Transverse colon (tissue), 4 donors: ENCODE data around the gene BBIP1. TPM values are rescaled to one million over a fixed set of nuclear protein-coding genes. Genes with fewer than 3 reads are reported as not detected.

ENCODE experiments used
- DNase-seq: peaks from one replicate; pipeline ENCODE4 v3.0.0-alpha.2; 2019
- H3K27ac ChIP-seq, 4 donors: fragments of 200-600 bp; sonication (generic); 2 replicates each; pipeline ENCODE4 v1.5.1; 2016 to 2018; ENCODE audit warnings: inconsistent platforms in 4 of 4
- H3K27me3 ChIP-seq: fragments of 200-600 bp; sonication (generic); 2 replicates; pipeline ENCODE4 v1.5.1; 2017; ENCODE audit warnings: inconsistent platforms
- H3K36me3 ChIP-seq, 4 donors: fragments of 200-600 bp; sonication (generic); 2 replicates each; pipeline ENCODE4 v1.5.1; 2017 to 2019; ENCODE audit warnings: inconsistent platforms in 4 of 4
- H3K4me1 ChIP-seq, 4 donors: fragments of 200-600 bp; sonication (generic); 2 replicates each; pipeline ENCODE4 v1.5.1; 2017 to 2020; ENCODE audit warnings: inconsistent platforms in 4 of 4
- H3K4me3 ChIP-seq, 4 donors: fragments of 200-600 bp; sonication (generic); 1 replicate in 1 of 4; 2 replicates in 3 of 4; pipeline versions ENCODE4 v1.5.1 to v1.6.1; 2017 to 2019; ENCODE audit warnings: inconsistent platforms in 4 of 4
- H3K9me3 ChIP-seq, 2 donors: fragments of 200-600 bp; sonication (generic); 2 replicates each; pipeline ENCODE4 v1.5.1; 2017 to 2019; ENCODE audit warnings: inconsistent platforms in 2 of 2
- EP300 ChIP-seq: sonication (generic); formaldehyde crosslinking; IDR thresholded peaks from one replicate; pipeline ENCODE4 v1.6.1; 2017; ENCODE audit warnings: antibody characterized with exemption, low read depth
- POLR2A ChIP-seq: fragments of 450-650 bp; IDR thresholded peaks from one replicate; pipeline ENCODE4 v1.6.1; 2016; ENCODE audit warnings: antibody characterized with exemption, mild to moderate bottlenecking, moderate library complexity
- POLR2AphosphoS5 ChIP-seq, 3 donors: sonication (generic); formaldehyde crosslinking; IDR thresholded peaks; one replicate each; pipeline ENCODE4 v1.6.1; 2016; ENCODE audit warnings: antibody characterized with exemption in 3 of 3
- WGBS, 2 donors: methylation state at CpG; one replicate each; pipeline ENCODE4 v1.1.5; 2018; ENCODE audit warnings: low coverage in 1 of 2; 5-methylcytosine and 5-hydroxymethylcytosine counted together
- in situ Hi-C, 4 donors: fragments of 200-750 bp; cut with MboI; loops; one replicate each; pipeline versions ENCODE4 v1.15.0 to v1.15.1; 2017; ENCODE audit warnings: low sequenced_read_pairs in 3 of 4, low pct_ligation_motif_present in 1 of 4, low pct_unique_long_range_greater_than_20kb in 1 of 4
- intact Hi-C: fragments of 100-400 bp; cut with DNase I; formaldehyde crosslinking; loops from one replicate; pipeline ENCODE4 v1.15.1; 2023; ENCODE audit warnings: low total_unique reads
- total RNA-seq, 4 donors: library from RNA; depleted of rRNA; stranded (reverse); fragments of >200 nt; gene quantifications; one replicate each; pipeline ENCODE4 v1.1.0, GENCODE V29; 2016
- TF ChIP-seq, protein P1 (sequence below), 5 experiments: fragments of 200-600 bp in 3 of 5; fragments of 450-650 bp in 2 of 5; sonication (generic) in 3 of 5; IDR thresholded peaks; 1 replicate in 2 of 5; 2 replicates in 3 of 5; pipeline ENCODE4 v1.5.1; 2016 to 2017; ENCODE audit warnings: antibody characterized with exemption in 5 of 5, inconsistent platforms in 3 of 5, mild to moderate bottlenecking in 2 of 5, moderate library complexity in 1 of 5

The BBIP1 gene
- total RNA-seq, 4 donors from 2014 or later, result 9.6 to 44.9 (median 18.1) TPM

DNA sequence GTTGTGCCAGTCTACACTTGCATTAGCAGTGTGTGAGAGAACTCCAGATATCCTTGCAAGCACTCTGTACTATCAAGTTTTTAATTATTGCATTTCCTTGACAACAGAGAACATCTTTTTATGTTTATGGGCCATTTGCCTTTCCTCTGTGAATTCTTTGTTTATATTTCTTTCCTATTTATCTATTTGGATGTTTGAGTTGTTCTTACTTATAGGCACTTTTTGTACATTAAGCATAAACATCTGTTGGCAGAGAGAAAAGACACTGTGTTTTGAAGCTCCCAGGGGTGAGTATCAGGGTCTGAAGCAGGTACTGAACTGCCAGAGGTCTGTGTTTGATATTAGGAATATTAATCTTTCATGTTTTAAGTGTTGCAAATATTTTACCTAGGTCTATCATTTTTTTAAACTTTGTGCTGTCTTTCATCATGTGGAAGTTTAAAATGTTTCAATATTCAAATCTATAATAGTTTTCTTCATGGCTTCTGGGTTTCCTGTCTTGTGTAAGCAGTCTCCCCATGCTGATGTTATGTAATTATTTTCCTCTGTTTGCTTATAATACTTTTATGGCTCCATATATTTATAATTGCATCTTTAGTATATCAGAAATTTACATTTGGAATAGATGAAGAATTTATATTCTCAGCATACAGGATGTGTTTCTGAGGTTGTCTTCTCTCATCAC, 64.9 kb downstream of the BBIP1 start:
- H3K9me3 ChIP-seq, result no peaks in the 10 kb centered on the region
- H3K4me1 ChIP-seq, result peaks cover 20 to 46% (median 23%) of the 10 kb centered on the region in 4 donors
- H3K36me3 ChIP-seq, result no peaks in the 10 kb centered on the region
- TF ChIP-seq POLR2AphosphoS5 (IDR thresholded peaks at IDR 0.05), result no peak
- no peak for TF ChIP-seq EP300
- TF ChIP-seq, protein P1, sequence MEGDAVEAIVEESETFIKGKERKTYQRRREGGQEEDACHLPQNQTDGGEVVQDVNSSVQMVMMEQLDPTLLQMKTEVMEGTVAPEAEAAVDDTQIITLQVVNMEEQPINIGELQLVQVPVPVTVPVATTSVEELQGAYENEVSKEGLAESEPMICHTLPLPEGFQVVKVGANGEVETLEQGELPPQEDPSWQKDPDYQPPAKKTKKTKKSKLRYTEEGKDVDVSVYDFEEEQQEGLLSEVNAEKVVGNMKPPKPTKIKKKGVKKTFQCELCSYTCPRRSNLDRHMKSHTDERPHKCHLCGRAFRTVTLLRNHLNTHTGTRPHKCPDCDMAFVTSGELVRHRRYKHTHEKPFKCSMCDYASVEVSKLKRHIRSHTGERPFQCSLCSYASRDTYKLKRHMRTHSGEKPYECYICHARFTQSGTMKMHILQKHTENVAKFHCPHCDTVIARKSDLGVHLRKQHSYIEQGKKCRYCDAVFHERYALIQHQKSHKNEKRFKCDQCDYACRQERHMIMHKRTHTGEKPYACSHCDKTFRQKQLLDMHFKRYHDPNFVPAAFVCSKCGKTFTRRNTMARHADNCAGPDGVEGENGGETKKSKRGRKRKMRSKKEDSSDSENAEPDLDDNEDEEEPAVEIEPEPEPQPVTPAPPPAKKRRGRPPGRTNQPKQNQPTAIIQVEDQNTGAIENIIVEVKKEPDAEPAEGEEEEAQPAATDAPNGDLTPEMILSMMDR (IDR thresholded peaks at IDR 0.05), result no peak
- no peak for TF ChIP-seq POLR2A
- in situ Hi-C loops (no loop called here), intact Hi-C loops (no loop called here)
- H3K27me3 ChIP-seq, result no peaks in the 10 kb centered on the region
- H3K4me3 ChIP-seq, result no peak overlapping the region
- H3K27ac ChIP-seq, result no peak overlapping the region
- no peak for DNase-seq

DNA sequence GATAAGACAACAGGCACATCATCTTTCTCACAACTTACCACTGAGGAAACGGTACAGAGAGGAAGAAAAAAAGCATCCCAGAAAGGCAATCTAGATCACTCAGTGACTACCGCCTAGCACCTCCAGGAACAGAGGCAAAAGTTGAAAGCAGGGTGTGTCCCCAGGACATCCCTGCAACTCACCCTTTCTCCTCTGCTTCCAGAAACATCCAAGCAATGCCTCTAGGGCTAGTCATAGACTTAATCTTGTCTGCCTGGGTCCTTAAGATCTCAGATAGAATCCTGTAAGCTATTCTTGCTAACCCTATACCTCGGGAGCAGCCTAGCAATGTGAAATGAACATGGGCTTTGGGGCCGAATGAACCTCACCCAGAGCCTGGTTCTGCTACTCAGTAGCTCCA, 66.0 kb downstream of the BBIP1 start:
- Histone ChIP-seq H3K4me1 (peaks cover 9 to 35% (median 15%) of the 10 kb centered on the region in 4 donors), H3K36me3 (no peaks in the 10 kb centered on the region), H3K9me3 (no peaks in the 10 kb centered on the region), H3K4me3 (no peak overlapping the region), H3K27me3 (no peaks in the 10 kb centered on the region), H3K27ac (peak overlapping the region in 3 of 4 donors; percentile 42 to 59 (median 49))
- 68 to 75% methylated on average over 3 to 4 of the region's 4 CpGs for WGBS, 2 donors
- no peak for DNase-seq
- intact Hi-C loops, result no loop called here
- TF ChIP-seq POLR2A (no peak), EP300 (no peak), POLR2AphosphoS5 (IDR thresholded peaks at IDR 0.05) (no peak)
- TF ChIP-seq, protein P1 (IDR thresholded peaks at IDR 0.05), result no peak
- in situ Hi-C loops, result no loop called here

DNA sequence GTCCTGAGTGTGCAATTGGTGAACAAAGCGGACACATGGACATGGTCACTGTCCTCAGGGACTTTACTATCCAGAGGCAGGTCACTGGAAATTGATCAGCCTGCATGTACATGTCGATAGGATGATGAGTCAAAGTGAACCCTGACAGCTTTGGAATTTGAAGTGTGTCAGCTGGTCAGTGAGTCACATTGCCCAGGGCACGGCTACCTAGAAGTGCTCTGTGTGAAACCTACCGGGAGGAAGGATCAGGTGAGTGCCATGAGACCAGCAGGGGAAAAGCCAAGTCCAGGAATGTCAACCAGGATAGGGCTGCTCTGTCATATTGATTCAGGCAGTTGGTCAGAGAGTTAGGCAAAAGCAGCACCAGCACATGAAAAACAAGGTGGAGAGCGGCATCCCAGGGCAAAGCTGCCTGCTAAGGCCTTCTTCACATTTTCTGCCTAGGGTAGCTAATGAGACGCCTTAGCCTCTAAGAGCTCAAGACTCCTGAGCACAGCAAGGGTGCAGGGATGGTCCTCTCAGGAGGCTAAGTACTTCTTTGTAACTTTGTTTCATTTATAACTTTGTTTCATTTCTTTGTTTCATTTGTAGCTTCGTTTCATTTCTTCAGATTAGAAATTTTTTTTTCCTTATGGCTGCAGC, 66.6 kb downstream of the BBIP1 start:
- Histone ChIP-seq H3K4me1 (peaks cover 5 to 30% (median 10%) of the 10 kb centered on the region in 4 donors), H3K36me3 (no peaks in the 10 kb centered on the region), H3K4me3 (no peak overlapping the region), H3K27ac (peak overlapping the region in 3 of 4 donors; percentile 42 to 59 (median 49)), H3K27me3 (no peaks in the 10 kb centered on the region), H3K9me3 (no peaks in the 10 kb centered on the region)
- in situ Hi-C loops (no loop called here), intact Hi-C loops (no loop called here)
- TF ChIP-seq POLR2AphosphoS5 (IDR thresholded peaks at IDR 0.05) (peak in 1 of 3 donors; percentile 53), POLR2A (peak; percentile 16), EP300 (no peak)
- TF ChIP-seq, protein P1 (IDR thresholded peaks at IDR 0.05), result no peak
- DNase-seq, result no peak
- WGBS, 2 donors, result 34 to 62% methylated on average over 3 to 7 of the region's 7 CpGs

DNA sequence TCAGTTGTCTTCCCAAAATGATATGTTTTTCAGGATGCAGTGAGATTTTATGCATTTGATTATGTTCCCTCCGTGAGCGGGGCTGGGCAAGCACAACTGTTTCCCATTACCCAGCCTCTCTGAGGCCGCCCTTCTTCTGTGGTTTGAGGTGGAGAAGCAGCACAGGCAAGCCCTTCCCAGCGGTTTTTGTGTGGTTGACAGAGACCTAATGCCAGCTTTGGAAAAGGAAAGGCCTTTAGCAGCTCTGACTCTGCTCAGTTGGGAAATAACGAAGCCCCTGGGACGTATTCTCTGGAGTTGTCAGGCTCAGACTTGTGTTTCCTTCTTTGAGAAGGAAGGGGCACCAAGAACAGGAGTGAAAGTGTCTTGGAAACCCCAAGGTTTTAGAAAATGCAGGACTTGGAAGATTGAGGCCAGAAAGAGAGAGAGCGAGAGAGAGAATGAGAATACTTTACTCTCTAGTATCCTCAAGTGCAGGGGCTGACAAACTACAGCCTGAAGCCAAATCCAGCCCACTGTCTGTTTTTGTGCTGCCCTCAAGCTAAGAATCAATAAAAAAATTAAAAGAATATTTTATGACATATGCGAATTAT, 67.9 kb downstream of the BBIP1 start:
- Histone ChIP-seq H3K4me3 (no peak overlapping the region), H3K9me3 (no peaks in the 10 kb centered on the region), H3K27ac (peak overlapping the region in 1 of 4 donors; percentile 19), H3K36me3 (no peaks in the 10 kb centered on the region), H3K27me3 (no peaks in the 10 kb centered on the region), H3K4me1 (peaks cover 8 to 38% (median 15%) of the 10 kb centered on the region in 4 donors)
- WGBS, 2 donors, result 74 to 81% methylated on average over 6 to 8 of the region's 8 CpGs
- DNase-seq, result no peak
- intact Hi-C loops, result no loop called here
- in situ Hi-C loops, result no loop called here
- TF ChIP-seq POLR2A (no peak), EP300 (no peak), POLR2AphosphoS5 (IDR thresholded peaks at IDR 0.05) (no peak)
- TF ChIP-seq, protein P1 (IDR thresholded peaks at IDR 0.05), result no peak
